BJ (cell line): ENCODE data around the gene RNU6-9. TPM values are rescaled to one million over a fixed set of nuclear protein-coding genes. Genes with fewer than 3 reads are reported as not detected.

Experiments
- CTCF ChIA-PET: fragments of 350-600 bp; formaldehyde crosslinking; extraction: SDS; loops from one replicate; lab custom pipeline; 2021; ENCODE audit warnings: antibody characterized with exemption, inconsistent platforms; lab: Yijun Ruan, JAX
- POLR2A ChIA-PET: fragments of 300-600 bp; sonication (Branson Sonifier 250); formaldehyde crosslinking; extraction: SDS; loops from one replicate; lab custom pipeline; 2021; ENCODE audit warnings: antibody characterized with exemption; lab: Charles Lee
- DNase-seq: peaks from one replicate; pipeline ENCODE4 v3.0.0-alpha.2; 2011; ENCODE audit warnings: low read depth
- H3K27me3 ChIP-seq: 2 replicates; pipeline ENCODE4 v1.6.0; 2011; ENCODE audit warnings: low read length; ENCODE audit not compliant: control insufficient read depth, insufficient read depth
- H3K36me3 ChIP-seq: 2 replicates; pipeline ENCODE4 v1.5.1; 2011; ENCODE audit warnings: low read length; ENCODE audit not compliant: control insufficient read depth, insufficient read depth
- H3K4me3 ChIP-seq: 2 replicates; pipeline ENCODE4 v1.5.1; 2011; ENCODE audit warnings: low read depth, mild to moderate bottlenecking, control low read depth, low read length
- CTCF ChIP-seq: IDR thresholded peaks from 2 replicates; pipeline ENCODE4 v1.5.1; 2011; ENCODE audit warnings: low read depth, mild to moderate bottlenecking, control low read depth, inconsistent platforms, low read length, moderate library complexity; ENCODE audit not compliant: insufficient read depth
- polyA plus RNA-seq: library from polyadenylated mRNA; depleted of rRNA; stranded (reverse); fragments of >200 nt; gene quantifications from 2 replicates; pipeline ENCODE4 v1.2.3, GENCODE V29; 2011

RNU6-9 gene
- polyA plus RNA-seq, 1 experiment, result not detected

- ChIA-PET CTCF (interaction anchor here (1.0 to 3.2 kb wide), 5 partner anchors 38 to 148 kb away, joined by 3 to 12 read pairs (median 4); no protein-coding TSS in a partner anchor), POLR2A (no interaction called here)
- no peak within 1 kb of the TSS; the same call in 1 of the 2 replicates for H3K4me3 ChIP-seq
- TF ChIP-seq CTCF, result peak; percentile 35
- no peak for DNase-seq
- peaks cover 22% of the 10 kb centered on the region for H3K27me3 ChIP-seq
- H3K36me3 ChIP-seq, result no peaks in the 10 kb centered on the region
Measured at GRCh38 chr19:917323-918151, 24.3 kb downstream of the RNU6-9 start, which contains the start of gene KISS1R. TSS of gene KISS1R (plus strand) at chr19:917333. CDS start at chr19:917503, 170 bp downstream.

- CTCF ChIA-PET, result interaction anchor here (1.0 to 3.2 kb wide), 4 partner anchors 55 to 149 kb away, joined by 3 to 12 read pairs (median 4); no protein-coding TSS in a partner anchor
- POLR2A ChIA-PET, result no interaction called here
- TF ChIP-seq CTCF, result no peak
- Histone ChIP-seq H3K27me3 (peaks cover 22% of the 10 kb centered on the region), H3K36me3 (no peaks in the 10 kb centered on the region), H3K4me3 (no peak overlapping the region)
- no peak for DNase-seq
Measured at GRCh38 chr19:918152-918437, 24.8 kb downstream of the RNU6-9 start.

- CTCF ChIA-PET, result interaction anchor here (1.0 to 3.2 kb wide), 4 partner anchors 55 to 150 kb away, joined by 3 to 12 read pairs (median 4); no protein-coding TSS in a partner anchor
- no peak for TF ChIP-seq CTCF
- no peak for DNase-seq
- Histone ChIP-seq H3K27me3 (peaks cover 22% of the 10 kb centered on the region), H3K36me3 (no peaks in the 10 kb centered on the region), H3K4me3 (no peak overlapping the region)
- POLR2A ChIA-PET, result no interaction called here
Measured at GRCh38 chr19:918481-919198, 25.4 kb downstream of the RNU6-9 start.

- DNase-seq, result no peak
- POLR2A ChIA-PET, result no interaction called here
- no peak for TF ChIP-seq CTCF
Measured at GRCh38 chr19:919199-920050, 26.1 kb downstream of the RNU6-9 start.

More at GRCh38 chr19:919199-920050, 26.1 kb downstream of the RNU6-9 start:
- CTCF ChIA-PET, result interaction anchor here (0.6 to 6.0 kb wide), 4 partner anchors 56 to 78 kb away, joined by 3 to 102 read pairs (median 9); partner anchors contain the start of gene WDR18
- Histone ChIP-seq H3K27me3 (peaks cover 22% of the 10 kb centered on the region), H3K4me3 (no peak overlapping the region), H3K36me3 (no peaks in the 10 kb centered on the region)
